GM12874 (cell line): ENCODE data around the gene IL15RA.

ENCODE experiments used
- TF ChIP-seq, protein P1 (sequence below): IDR thresholded peaks from 2 replicates; pipeline ENCODE4 v1.5.1; 2011; ENCODE audit warnings: low read depth, mild to moderate bottlenecking, control low read depth, low read length, moderate library complexity; ENCODE audit not compliant: insufficient read depth

IL15RA gene

GRCh38 chr10:6019010-6019782 lies 41.9 kb upstream of the IL15RA start:
- TF ChIP-seq, protein P1, sequence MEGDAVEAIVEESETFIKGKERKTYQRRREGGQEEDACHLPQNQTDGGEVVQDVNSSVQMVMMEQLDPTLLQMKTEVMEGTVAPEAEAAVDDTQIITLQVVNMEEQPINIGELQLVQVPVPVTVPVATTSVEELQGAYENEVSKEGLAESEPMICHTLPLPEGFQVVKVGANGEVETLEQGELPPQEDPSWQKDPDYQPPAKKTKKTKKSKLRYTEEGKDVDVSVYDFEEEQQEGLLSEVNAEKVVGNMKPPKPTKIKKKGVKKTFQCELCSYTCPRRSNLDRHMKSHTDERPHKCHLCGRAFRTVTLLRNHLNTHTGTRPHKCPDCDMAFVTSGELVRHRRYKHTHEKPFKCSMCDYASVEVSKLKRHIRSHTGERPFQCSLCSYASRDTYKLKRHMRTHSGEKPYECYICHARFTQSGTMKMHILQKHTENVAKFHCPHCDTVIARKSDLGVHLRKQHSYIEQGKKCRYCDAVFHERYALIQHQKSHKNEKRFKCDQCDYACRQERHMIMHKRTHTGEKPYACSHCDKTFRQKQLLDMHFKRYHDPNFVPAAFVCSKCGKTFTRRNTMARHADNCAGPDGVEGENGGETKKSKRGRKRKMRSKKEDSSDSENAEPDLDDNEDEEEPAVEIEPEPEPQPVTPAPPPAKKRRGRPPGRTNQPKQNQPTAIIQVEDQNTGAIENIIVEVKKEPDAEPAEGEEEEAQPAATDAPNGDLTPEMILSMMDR: no peak

- TF ChIP-seq, protein P1: no peak
Observed at GRCh38 chr10:6018422-6018821, 41.1 kb upstream of the IL15RA start.

DNA sequence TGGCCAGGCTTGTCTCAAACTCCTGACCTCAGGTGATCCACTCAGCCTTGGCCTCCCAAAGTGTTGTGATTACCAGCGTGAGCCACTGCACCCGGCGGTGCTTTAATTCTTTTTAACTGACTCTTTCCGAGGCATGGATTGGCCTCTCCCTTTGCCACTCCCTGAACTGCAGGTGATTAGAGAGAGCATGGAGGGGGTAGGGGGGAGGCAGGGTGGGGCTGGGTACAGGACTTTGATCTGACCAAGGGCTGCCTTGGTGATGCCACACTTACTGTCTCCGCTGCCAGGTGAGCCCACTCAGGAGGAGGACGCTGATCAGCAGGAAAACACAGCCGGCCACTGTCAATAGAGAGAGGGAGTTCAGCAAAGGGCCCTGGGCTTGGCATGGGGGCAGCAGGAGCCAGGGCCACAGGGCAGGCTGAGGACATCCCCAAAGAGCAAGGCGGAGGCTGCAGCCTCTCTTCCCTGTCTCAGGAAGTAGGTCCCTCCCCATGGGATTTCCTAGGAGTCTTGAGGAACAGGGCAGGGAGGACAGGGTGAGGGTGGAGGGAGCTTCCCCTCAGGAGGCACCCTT lies 40.5 kb upstream of the IL15RA start:
- TF ChIP-seq, protein P1: no peak

GRCh38 chr10:6014241-6014761 lies 37.0 kb upstream of the IL15RA start:
- TF ChIP-seq, protein P1: peak; percentile 58

DNA sequence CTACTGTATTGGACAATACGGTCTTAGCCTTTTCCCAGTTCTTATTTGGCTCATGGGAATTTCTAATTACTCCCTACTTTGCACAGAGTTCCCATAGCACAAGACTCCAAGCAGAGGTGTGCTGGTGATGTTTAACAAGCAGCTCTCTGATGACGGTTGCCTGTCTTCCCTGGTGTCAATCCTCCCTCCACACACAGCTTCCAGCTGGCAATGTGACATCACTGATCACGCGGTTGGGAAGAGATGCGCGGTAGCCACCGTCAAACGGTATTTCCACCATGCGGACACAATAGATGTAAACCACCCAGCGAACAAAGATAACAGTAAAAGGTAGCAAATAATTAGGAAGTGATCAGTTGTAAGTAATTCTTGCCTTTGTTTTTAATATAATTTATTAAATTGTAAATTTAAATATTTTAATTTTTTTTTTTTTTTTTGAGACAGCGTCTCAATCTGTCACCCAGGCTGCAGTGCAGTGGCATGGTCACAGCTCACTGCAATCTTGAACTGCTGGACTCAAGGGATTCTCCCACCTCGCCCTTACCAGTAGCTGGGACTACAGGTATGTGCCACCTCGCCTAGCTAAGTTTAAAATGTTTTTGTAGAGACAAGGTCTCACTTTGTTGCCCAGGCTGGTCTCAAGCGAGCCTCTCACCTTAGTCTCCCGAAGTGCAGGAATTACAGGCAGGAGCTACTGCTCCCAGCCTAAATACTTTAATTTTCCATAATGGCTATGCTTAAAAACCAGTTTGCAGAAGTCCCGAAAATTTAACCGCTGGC lies 36.3 kb upstream of the IL15RA start:
- TF ChIP-seq, protein P1: no peak

DNA sequence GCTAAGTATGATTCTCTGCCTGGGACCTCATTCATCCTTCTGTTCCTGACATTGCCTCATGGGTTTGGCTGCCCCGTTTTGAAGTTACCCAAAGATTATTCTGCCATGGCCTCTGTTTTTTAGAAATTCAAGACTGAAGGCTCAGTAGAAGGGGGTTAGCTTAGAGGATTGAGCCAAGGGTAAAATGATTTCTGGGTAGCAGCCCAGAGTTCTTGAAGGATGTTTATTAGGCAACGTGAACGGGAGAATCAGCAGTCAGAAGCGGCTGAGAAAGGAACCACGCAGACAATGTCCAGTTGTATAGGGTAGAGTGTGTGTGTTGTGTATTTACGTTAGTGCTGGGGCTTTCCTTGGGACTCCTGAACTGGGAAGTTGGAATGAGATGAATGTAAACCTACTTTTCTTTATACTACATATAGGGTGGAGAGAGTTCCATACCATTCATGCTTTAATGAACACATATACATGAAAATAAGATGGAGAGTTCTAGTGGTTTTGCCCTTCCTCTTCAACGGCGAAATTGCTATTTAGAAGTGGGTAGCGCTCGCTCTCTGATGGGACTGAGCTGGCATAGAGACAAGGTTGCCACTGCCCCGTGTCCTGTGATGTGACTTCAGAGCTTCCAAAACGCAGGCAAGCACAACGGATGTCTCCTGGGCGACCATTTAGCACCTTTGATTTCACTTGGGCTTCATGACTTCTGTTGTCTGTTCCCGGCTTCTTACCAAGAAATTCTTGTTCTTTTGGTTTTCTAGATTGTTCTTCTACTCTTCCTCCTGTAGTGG lies 35.0 kb upstream of the IL15RA start:
- TF ChIP-seq, protein P1: no peak
